ENCODE results near the gene FOXP2. TPM values are rescaled to one million over a fixed set of nuclear protein-coding genes. Genes with fewer than 3 reads are reported as not detected.

The FOXP2 gene
- total RNA-seq, 4 donors from 2014 or later: 42.3 to 83.7 (median 50.7) TPM

GRCh38 chr7:114631249-114631822, 216.7 kb downstream of the FOXP2 start:
- no peaks in the 10 kb centered on the region for H3K4me1 ChIP-seq
- H3K27me3 ChIP-seq: no peaks in the 10 kb centered on the region
- ATAC-seq: no peak
- 57 to 68% methylated on average over 3 of the region's 3 CpGs for WGBS, 2 donors (ENCODE audit: low coverage in 1 of 2)
- no peak overlapping the region for H3K4me3 ChIP-seq
- H3K36me3 ChIP-seq: peaks cover 0 to 28% of the 10 kb centered on the region in 2 donors
- H3K27ac ChIP-seq: no peak overlapping the region
- H3K9me3 ChIP-seq: no peaks in the 10 kb centered on the region
- TF ChIP-seq, protein P1, sequence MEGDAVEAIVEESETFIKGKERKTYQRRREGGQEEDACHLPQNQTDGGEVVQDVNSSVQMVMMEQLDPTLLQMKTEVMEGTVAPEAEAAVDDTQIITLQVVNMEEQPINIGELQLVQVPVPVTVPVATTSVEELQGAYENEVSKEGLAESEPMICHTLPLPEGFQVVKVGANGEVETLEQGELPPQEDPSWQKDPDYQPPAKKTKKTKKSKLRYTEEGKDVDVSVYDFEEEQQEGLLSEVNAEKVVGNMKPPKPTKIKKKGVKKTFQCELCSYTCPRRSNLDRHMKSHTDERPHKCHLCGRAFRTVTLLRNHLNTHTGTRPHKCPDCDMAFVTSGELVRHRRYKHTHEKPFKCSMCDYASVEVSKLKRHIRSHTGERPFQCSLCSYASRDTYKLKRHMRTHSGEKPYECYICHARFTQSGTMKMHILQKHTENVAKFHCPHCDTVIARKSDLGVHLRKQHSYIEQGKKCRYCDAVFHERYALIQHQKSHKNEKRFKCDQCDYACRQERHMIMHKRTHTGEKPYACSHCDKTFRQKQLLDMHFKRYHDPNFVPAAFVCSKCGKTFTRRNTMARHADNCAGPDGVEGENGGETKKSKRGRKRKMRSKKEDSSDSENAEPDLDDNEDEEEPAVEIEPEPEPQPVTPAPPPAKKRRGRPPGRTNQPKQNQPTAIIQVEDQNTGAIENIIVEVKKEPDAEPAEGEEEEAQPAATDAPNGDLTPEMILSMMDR (IDR thresholded peaks at IDR 0.05): no peak
- no peak for TF ChIP-seq POLR2AphosphoS5 (IDR thresholded peaks at IDR 0.05)
- no peak for TF ChIP-seq EP300 (IDR thresholded peaks at IDR 0.05)
- TF ChIP-seq POLR2A (IDR thresholded peaks at IDR 0.05): no peak

GRCh38 chr7:114639451-114639850, 224.8 kb downstream of the FOXP2 start:
- H3K27ac ChIP-seq: no peak overlapping the region
- no peak for ATAC-seq
- peaks cover 0 to 8% of the 10 kb centered on the region in 2 donors for H3K36me3 ChIP-seq
- 82 to 93% methylated on average over 1 of the region's 1 CpG for WGBS, 2 donors (ENCODE audit: low coverage in 1 of 2)
- no peak for TF ChIP-seq POLR2AphosphoS5 (IDR thresholded peaks at IDR 0.05)
- TF ChIP-seq EP300 (IDR thresholded peaks at IDR 0.05): no peak
- no peak for TF ChIP-seq POLR2A (IDR thresholded peaks at IDR 0.05)
- TF ChIP-seq, protein P1 (IDR thresholded peaks at IDR 0.05): no peak
- H3K4me1 ChIP-seq: no peaks in the 10 kb centered on the region
- no peak overlapping the region for H3K4me3 ChIP-seq
- no peaks in the 10 kb centered on the region for H3K9me3 ChIP-seq
- H3K27me3 ChIP-seq: no peaks in the 10 kb centered on the region

- TF ChIP-seq EP300 (IDR thresholded peaks at IDR 0.05) (no peak), POLR2AphosphoS5 (IDR thresholded peaks at IDR 0.05) (no peak), POLR2A (IDR thresholded peaks at IDR 0.05) (no peak)
- TF ChIP-seq, protein P1 (IDR thresholded peaks at IDR 0.05): no peak
- H3K9me3 ChIP-seq: no peaks in the 10 kb centered on the region
- peaks cover 0 to 8% of the 10 kb centered on the region in 2 donors for H3K36me3 ChIP-seq
- no peaks in the 10 kb centered on the region for H3K4me1 ChIP-seq
- H3K27ac ChIP-seq: no peak overlapping the region
- no peak for ATAC-seq
- 76 to 81% methylated on average over 7 to 8 of the region's 8 CpGs for WGBS, 2 donors (ENCODE audit: low coverage in 1 of 2)
- no peak overlapping the region for H3K4me3 ChIP-seq
- no peaks in the 10 kb centered on the region for H3K27me3 ChIP-seq
Measured at GRCh38 chr7:114644455-114644854, 229.8 kb downstream of the FOXP2 start.

GRCh38 chr7:114645451-114645850, 230.8 kb downstream of the FOXP2 start:
- no peak overlapping the region for H3K4me3 ChIP-seq
- H3K4me1 ChIP-seq: no peaks in the 10 kb centered on the region
- no peak overlapping the region for H3K27ac ChIP-seq
- TF ChIP-seq POLR2A (IDR thresholded peaks at IDR 0.05) (no peak), POLR2AphosphoS5 (IDR thresholded peaks at IDR 0.05) (no peak), EP300 (IDR thresholded peaks at IDR 0.05) (no peak)
- TF ChIP-seq, protein P1 (IDR thresholded peaks at IDR 0.05): no peak
- peaks cover 0 to 8% of the 10 kb centered on the region in 2 donors for H3K36me3 ChIP-seq
- H3K9me3 ChIP-seq: no peaks in the 10 kb centered on the region
- ATAC-seq: no peak
- no peaks in the 10 kb centered on the region for H3K27me3 ChIP-seq

DNA sequence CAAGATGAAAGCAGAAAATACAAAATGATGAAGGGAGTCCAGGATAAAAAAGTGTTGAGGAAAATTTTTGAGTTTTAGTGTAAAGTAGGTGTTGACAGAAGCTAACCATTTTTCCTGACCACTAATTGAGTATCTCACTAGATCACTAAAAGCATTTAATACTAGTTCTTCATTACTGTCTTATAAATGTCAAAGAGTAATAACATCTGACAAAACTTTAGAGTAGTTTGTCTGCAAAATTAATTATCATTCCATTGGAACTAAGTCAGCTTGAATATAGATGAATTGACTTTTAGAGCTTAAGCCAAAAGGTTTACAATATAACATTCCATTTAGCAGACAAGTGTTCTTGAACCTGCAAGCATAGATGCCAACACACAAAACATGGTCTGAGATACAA, 232.9 kb downstream of the FOXP2 start:
- peaks cover 0 to 5% of the 10 kb centered on the region in 2 donors for H3K36me3 ChIP-seq
- H3K4me1 ChIP-seq: peaks cover 0 to 8% (median 0%) of the 10 kb centered on the region in 3 donors
- no peak overlapping the region for H3K4me3 ChIP-seq
- H3K27ac ChIP-seq: no peak overlapping the region
- no peak for ATAC-seq
- no peaks in the 10 kb centered on the region for H3K27me3 ChIP-seq
- TF ChIP-seq EP300 (IDR thresholded peaks at IDR 0.05) (no peak), POLR2A (IDR thresholded peaks at IDR 0.05) (no peak), POLR2AphosphoS5 (IDR thresholded peaks at IDR 0.05) (no peak)
- TF ChIP-seq, protein P1 (IDR thresholded peaks at IDR 0.05): no peak
- no peaks in the 10 kb centered on the region for H3K9me3 ChIP-seq

Measured in gastroesophageal sphincter (tissue), 4 donors.